Gastrocnemius medialis (tissue), 4 donors: ENCODE results near the gene MRPS25. TPM values are rescaled to one million over a fixed set of nuclear protein-coding genes. Genes with fewer than 3 reads are reported as not detected.
A peak's percentile ranks its signal among the peaks of the same experiment; 100 is the strongest.

Experiments
- ATAC-seq, 2 donors: fragments of 150-250 bp; one replicate each; pipeline ENCODE4 v1.9.1; 2016
- DNase-seq, 2 donors: peaks; one replicate each; pipeline ENCODE4 v3.0.0-alpha.2; 2019
- H3K27ac ChIP-seq, 4 donors: fragments of 200-600 bp; sonication (generic); 1 replicate in 1 of 4; 2 replicates in 3 of 4; pipeline ENCODE4 v1.5.1; 2016 to 2018; ENCODE audit warnings: mild to moderate bottlenecking in 2 of 4, moderate library complexity in 1 of 4
- H3K27me3 ChIP-seq, 3 donors: fragments of 200-600 bp; sonication (generic) in 2 of 3; 1 replicate in 1 of 3; 2 replicates in 2 of 3; pipeline versions ENCODE4 v1.5.1 to v1.6.0; 2016 to 2019; ENCODE audit warnings: mild to moderate bottlenecking in 1 of 3, moderate library complexity in 1 of 3
- H3K36me3 ChIP-seq, 2 donors: fragments of 200-600 bp; sonication (generic) in 1 of 2; one replicate each; pipeline ENCODE4 v1.5.1; 2017 to 2018
- H3K4me1 ChIP-seq, 2 donors: fragments of 200-600 bp; sonication (generic) in 1 of 2; one replicate each; pipeline ENCODE4 v1.5.1; 2016 to 2017; ENCODE audit warnings: mild to moderate bottlenecking in 2 of 2
- H3K4me3 ChIP-seq, 4 donors: fragments of 200-600 bp; sonication (generic) in 3 of 4; 1 replicate in 1 of 4; 2 replicates in 3 of 4; pipeline ENCODE4 v1.5.1; 2016 to 2019; ENCODE audit warnings: mild to moderate bottlenecking in 2 of 4
- H3K9me3 ChIP-seq, 3 donors: fragments of 200-600 bp; sonication (generic) in 2 of 3; 1 replicate in 1 of 3; 2 replicates in 2 of 3; pipeline ENCODE4 v1.5.1; 2016 to 2019
- CTCF ChIP-seq, 5 experiments: fragments of 450-650 bp in 3 of 5; fragments of 200-600 bp in 2 of 5; sonication (generic) in 2 of 5; IDR thresholded peaks in 4 of 5; conservative IDR thresholded peaks in 1 of 5; 1 replicate in 4 of 5; 2 replicates in 1 of 5; pipeline ENCODE4 v1.5.1; 2016 to 2019; ENCODE audit warnings: antibody characterized with exemption in 5 of 5, mild to moderate bottlenecking in 3 of 5, moderate library complexity in 3 of 5
- POLR2A ChIP-seq, 2 donors: fragments of 450-650 bp; IDR thresholded peaks; one replicate each; pipeline ENCODE4 v1.6.1; 2017; ENCODE audit warnings: antibody characterized with exemption in 2 of 2, mild to moderate bottlenecking in 2 of 2, moderate library complexity in 2 of 2
- in situ Hi-C, 4 donors: fragments of 200-750 bp; cut with MboI; loops; one replicate each; pipeline versions ENCODE4 v1.15.0 to v1.8.0; 2017; ENCODE audit warnings: low sequenced_read_pairs in 4 of 4
- intact Hi-C: fragments of 100-400 bp; cut with DNase I; formaldehyde crosslinking; loops from one replicate; pipeline ENCODE4 v1.15.1; 2023; ENCODE audit warnings: low total_unique reads
- total RNA-seq, 4 donors: library from RNA; depleted of rRNA; stranded (reverse); fragments of >200 nt; gene quantifications; one replicate each; pipeline versions ENCODE4 v1.1.0 to v1.2.3, GENCODE V29; 2016

Gene MRPS25
- total RNA-seq, 4 donors from 2014 or later = 71.4 to 88.6 (median 73.9) TPM

GRCh38 chr3:15017191-15017590 is 47.9 kb downstream of the MRPS25 start:
- TF ChIP-seq CTCF (IDR thresholded peaks at IDR 0.05 in 4 of 5, conservative IDR thresholded peaks at IDR 0.05 in 1 of 5) (no peak), POLR2A (IDR thresholded peaks at IDR 0.05) (no peak)
- DNase-seq (no peak), ATAC-seq (no peak)
- Histone ChIP-seq H3K36me3 (peaks cover 0 to 50% of the 10 kb centered on the region in 2 donors), H3K27ac (peak overlapping the region; percentile 63 to 91 (median 78)), H3K9me3 (no peaks in the 10 kb centered on the region), H3K4me3 (no peak overlapping the region), H3K27me3 (no peaks in the 10 kb centered on the region), H3K4me1 (peaks cover 9 to 25% of the 10 kb centered on the region in 2 donors)
- in situ Hi-C loops = no loop called here
- intact Hi-C loops = loop anchor here (2.0 kb wide), 1 partner anchor 68 kb away; no protein-coding TSS in a partner anchor

- DNase-seq (peak; percentile 79 to 88), ATAC-seq (peak; percentile 82 to 85)
- Histone ChIP-seq H3K9me3 (no peaks in the 10 kb centered on the region), H3K36me3 (peaks cover 0 to 33% of the 10 kb centered on the region in 2 donors), H3K27me3 (no peaks in the 10 kb centered on the region), H3K4me1 (peaks cover 9 to 30% of the 10 kb centered on the region in 2 donors), H3K27ac (peak overlapping the region; percentile 63 to 91 (median 78)), H3K4me3 (no peak overlapping the region)
- in situ Hi-C loops (no loop called here), intact Hi-C loops (no loop called here)
- TF ChIP-seq POLR2A (IDR thresholded peaks at IDR 0.05) = no peak
- no peak for TF ChIP-seq CTCF (IDR thresholded peaks at IDR 0.05 in 4 of 5, conservative IDR thresholded peaks at IDR 0.05 in 1 of 5)
Observed at GRCh38 chr3:15015456-15015855, 49.7 kb downstream of the MRPS25 start.

GRCh38 chr3:15014606-15015328 is 50.3 kb downstream of the MRPS25 start:
- ATAC-seq (peak; percentile 74 to 91), DNase-seq (no peak)
- no peak overlapping the region for H3K4me3 ChIP-seq
- H3K9me3 ChIP-seq = no peaks in the 10 kb centered on the region
- peaks cover 9 to 30% of the 10 kb centered on the region in 2 donors for H3K4me1 ChIP-seq
- H3K27me3 ChIP-seq = no peaks in the 10 kb centered on the region
- H3K36me3 ChIP-seq = peaks cover 0 to 28% of the 10 kb centered on the region in 2 donors
- peak overlapping the region; percentile 63 to 91 (median 78) for H3K27ac ChIP-seq
- in situ Hi-C loops = no loop called here
- TF ChIP-seq CTCF (IDR thresholded peaks at IDR 0.05 in 4 of 5, conservative IDR thresholded peaks at IDR 0.05 in 1 of 5) (no peak), POLR2A (IDR thresholded peaks at IDR 0.05) (no peak)
- intact Hi-C loops = no loop called here

- ATAC-seq (peak; percentile 10 to 23), DNase-seq (no peak)
- intact Hi-C loops (no loop called here), in situ Hi-C loops (no loop called here)
- H3K27me3 ChIP-seq = no peaks in the 10 kb centered on the region
- H3K27ac ChIP-seq = peak overlapping the region in 3 of 4 donors; percentile 57 to 68 (median 63)
- TF ChIP-seq POLR2A (IDR thresholded peaks at IDR 0.05) (no peak), CTCF (IDR thresholded peaks at IDR 0.05 in 4 of 5, conservative IDR thresholded peaks at IDR 0.05 in 1 of 5) (no peak)
- no peak overlapping the region for H3K4me3 ChIP-seq
- peaks cover 27 to 39% of the 10 kb centered on the region in 2 donors for H3K4me1 ChIP-seq
- H3K36me3 ChIP-seq = peaks cover 0 to 12% of the 10 kb centered on the region in 2 donors
- no peaks in the 10 kb centered on the region for H3K9me3 ChIP-seq
Observed at GRCh38 chr3:15011174-15011573, 53.9 kb downstream of the MRPS25 start.
